T1000 (cell line): ENCODE measurements around the gene S100PBP.

Experiments used
- DNase-seq: peaks from one replicate; lab custom pipeline; 2025; ENCODE audit warnings: mixed read lengths; lab: John Stamatoyannopoulos, UW

Gene S100PBP

DNA sequence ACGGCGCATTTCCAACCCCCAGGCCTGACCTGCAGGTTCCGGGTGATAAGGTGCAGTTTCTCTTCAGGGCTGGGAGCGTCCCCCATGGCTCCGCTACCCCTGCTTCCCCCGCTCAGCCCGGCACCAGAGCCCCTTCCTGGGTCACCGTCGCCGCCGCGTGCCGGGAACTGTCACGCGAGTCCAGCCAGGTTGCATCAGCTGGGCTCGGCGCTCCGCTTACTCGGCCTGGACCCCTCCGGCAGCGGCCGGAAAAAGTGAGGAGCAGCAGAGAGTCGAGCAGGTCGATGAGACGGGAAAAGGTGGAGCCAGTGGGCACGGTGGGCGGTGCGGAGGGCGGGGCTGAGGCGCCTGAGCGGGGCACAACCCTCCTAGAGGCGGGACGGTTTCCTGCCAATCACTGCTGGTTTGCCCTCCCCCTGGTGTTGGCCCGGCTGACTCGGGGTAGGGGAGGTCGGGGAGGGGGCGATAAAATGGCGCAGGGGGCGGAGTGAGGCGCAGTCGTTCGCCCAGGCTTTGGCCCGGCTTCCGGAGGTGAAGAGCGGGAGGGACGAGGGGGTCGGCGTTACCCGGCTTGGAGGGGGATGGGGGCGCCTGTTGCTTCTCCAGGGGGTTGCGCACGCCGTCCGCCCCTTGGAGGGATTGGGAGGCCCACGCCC is at the start of gene S100PBP, which contains the start of gene YARS1:
TSS of gene S100PBP (plus strand) at position 495 of the 656 bp plus-strand sequence. CDS start 8,447 bp downstream, outside the sequence.
TSS of gene YARS1 (minus strand) at position 200 of the 656 bp plus-strand sequence. CDS start at position 86, 114 bp downstream.
- DNase-seq, result peak; percentile 98

DNA sequence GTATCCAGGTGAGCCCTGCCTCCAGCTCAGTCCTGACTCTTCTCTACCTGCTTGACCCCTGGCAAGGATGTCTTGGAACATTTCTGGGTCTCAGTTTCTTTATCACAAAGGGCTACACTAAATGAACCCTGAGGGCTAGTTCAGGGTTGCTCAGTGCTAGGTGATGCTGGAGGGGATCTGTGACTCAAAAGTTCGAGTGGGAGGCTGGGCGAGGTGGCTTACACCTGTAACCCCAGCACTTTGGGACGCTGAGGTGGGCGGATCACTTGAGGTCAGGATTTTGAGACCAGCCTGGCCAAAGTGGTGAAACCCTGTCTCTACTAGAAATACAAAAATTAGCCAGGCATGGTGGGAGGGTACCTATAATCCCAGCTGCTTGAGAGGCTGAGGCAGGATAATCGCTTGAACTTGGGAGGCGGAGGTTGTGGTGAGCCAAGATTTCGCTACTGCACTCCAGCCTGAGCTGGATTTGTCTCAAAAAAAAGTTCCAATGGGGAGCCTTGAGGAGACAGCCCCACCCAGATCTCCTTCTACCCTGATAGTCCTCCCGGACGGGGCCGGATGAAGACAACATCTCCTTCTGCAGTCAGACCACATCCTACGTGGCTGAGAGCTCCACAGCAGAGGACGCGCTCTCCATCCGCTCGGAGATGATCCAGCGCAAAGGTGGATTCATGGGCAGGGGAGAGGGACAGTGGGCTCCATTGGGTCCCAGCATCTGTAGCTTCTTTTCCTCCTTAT is 49.2 kb upstream of the S100PBP start:
- no peak for DNase-seq

DNA sequence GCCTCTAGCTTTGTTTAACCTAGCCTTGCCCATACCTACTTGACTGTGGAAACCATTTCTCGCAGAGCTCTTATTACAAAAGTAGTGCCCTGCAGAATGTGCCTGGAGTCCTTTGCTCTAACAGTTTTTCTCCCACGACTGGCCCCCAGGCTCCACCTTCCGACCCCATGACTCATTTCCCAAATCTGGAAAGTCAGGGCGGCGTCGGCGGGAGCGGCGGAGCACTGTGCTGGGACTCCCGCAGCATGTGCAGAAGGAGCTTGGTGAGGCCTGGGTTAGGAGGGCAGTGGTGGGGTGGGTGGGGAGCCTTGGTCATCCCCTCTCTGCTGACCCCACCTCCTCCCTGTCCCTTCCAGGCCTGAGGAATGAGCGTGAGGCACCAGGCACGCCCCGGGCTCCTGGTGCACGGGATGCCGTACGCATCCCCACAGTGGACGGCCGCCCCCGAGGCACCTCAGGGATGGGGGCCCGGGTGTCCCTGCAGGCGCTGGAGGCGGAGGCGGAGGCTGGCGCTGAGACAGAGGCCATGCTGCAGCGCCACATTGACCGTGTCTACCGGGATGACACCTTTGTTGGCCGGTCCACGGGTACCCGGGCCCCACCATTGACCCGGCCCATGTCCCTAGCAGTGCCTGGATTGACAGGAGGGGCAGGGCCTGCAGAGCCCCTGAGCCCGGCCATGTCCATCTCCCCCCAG is 47.8 kb upstream of the S100PBP start:
- DNase-seq, result no peak

DNA sequence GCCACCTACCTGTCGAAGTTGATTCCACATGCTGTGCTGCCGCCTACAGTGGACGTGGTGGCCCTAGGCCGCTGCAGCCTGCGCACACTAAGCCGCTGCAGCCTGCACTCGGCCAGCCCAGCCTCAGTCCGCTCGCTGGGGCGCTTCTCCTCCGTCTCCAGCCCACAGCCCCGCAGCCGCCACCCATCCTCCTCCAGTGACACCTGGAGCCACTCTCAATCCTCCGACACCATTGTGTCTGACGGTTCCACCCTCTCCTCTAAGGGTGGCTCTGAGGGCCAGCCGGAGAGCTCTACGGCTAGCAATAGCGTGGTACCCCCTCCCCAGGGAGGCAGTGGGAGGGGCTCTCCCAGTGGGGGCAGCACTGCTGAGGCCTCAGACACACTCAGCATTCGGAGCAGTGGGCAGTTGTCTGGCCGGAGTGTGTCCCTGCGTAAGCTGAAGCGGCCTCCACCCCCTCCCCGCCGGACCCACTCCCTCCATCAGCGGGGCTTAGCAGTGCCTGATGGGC is 47.2 kb upstream of the S100PBP start:
- DNase-seq, result no peak

DNA sequence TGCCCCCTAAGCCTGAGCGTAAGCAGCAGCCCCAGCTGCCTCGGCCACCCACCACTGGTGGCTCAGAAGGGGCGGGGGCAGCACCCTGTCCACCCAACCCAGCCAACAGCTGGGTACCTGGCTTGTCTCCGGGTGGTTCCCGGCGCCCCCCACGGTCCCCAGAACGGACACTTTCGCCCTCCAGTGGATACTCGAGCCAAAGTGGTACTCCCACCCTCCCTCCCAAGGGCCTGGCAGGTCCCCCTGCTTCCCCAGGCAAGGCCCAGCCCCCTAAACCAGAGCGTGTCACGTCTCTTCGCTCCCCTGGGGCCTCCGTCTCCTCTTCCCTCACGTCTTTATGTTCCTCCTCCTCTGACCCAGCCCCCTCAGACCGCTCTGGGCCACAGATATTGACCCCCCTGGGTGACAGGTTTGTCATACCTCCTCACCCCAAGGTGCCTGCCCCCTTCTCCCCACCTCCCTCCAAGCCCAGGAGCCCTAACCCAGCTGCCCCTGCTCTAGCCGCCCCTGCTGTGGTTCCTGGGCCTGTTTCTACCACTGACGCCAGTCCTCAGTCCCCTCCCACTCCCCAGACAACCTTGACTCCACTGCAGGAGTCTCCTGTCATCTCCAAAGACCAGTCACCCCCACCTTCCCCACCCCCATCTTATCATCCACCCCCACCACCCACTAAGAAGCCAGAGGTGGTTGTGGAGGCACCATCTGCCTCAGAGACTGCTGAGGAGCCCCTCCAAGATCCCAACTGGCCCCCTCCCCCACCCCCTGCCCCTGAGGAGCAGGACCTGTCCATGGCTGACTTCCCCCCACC is 46.5 kb upstream of the S100PBP start:
- DNase-seq, result no peak

DNA sequence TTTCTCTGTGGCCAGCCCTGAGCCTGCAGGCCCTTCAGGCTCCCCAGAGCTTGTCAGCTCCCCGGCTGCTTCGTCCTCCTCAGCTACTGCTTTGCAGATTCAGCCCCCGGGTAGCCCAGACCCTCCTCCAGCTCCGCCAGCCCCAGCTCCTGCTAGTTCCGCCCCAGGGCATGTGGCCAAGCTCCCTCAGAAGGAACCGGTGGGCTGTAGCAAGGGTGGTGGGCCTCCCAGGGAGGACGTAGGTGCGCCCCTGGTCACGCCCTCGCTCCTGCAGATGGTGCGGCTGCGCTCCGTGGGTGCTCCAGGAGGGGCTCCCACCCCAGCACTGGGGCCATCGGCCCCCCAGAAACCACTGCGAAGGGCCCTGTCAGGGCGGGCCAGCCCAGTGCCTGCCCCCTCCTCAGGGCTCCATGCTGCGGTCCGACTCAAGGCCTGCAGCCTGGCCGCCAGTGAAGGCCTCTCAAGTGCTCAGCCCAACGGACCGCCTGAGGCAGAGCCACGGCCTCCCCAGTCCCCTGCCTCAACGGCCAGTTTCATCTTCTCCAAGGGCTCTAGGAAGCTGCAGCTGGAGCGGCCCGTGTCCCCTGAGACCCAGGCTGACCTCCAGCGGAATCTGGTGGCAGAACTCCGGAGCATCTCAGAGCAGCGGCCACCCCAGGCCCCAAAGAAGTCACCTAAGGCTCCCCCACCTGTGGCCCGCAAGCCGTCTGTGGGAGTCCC is 45.7 kb upstream of the S100PBP start:
- DNase-seq, result no peak

DNA sequence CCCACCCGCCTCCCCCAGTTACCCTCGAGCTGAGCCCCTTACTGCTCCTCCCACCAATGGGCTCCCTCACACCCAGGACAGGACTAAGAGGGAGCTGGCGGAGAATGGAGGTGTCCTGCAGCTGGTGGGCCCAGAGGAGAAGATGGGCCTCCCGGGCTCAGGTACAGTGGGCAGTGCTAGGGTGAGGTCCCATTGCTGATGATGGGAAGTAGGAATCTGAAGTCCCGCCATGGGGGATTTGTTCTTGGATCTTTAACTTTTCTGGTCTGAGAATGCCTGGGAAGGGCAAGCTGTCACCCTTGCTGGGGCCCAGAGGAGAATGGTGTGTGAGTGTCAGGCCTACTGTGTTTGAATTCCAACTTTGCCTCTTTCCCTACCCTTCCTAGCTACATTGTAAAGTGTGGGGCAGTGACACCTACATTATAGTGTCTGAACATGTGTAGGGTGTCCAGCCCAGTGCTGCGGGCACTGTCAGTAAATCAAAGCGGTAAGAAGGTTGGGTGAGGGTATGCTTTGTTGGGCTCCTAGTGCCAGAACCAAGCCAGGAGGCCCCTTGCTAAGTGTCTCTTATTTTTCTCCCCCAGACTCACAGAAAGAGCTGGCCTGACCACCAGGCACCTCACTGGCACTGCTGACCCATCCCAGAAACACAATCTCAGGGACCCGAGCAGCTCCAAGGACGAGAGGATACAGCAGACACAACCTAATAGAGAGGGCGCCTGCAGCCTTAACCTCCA is 45.0 kb upstream of the S100PBP start:
- no peak for DNase-seq

DNA sequence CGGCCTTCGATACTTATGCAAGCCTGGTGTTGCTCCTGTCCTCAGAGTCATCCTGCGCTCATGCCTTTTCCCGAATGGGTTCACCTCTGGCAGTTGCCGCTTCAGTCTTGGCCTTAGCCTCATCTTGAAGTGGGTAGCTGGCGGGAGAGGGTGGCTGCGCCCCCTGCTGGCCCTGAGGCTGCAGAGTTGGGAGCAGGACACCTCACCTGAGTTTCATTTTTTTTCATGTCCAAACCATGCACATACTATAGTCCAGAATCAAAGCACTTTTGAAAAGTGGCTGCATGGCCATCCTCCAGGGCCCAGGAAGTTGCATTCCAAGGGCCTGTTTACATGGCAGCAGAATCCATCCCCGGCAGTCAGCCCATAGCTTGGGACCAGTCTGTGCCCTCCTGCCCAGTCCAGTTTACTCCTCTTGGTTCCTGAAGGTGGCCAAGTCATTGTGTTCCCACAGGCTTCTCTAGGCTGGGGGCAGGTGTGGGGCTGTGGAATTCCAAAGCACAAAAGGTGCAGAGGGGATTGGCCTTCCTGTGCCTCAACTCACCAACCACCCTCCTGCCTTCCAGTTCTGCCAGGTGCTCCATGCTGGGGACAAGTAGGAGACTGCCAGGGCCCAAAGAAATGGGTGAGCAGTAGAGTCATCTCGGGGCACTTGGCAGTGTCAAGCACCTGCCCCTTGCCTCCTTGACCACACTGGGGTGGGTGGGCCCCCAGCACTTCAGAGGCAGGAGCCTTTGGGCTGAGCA is 44.3 kb upstream of the S100PBP start:
- DNase-seq, result peak; percentile 42

DNA sequence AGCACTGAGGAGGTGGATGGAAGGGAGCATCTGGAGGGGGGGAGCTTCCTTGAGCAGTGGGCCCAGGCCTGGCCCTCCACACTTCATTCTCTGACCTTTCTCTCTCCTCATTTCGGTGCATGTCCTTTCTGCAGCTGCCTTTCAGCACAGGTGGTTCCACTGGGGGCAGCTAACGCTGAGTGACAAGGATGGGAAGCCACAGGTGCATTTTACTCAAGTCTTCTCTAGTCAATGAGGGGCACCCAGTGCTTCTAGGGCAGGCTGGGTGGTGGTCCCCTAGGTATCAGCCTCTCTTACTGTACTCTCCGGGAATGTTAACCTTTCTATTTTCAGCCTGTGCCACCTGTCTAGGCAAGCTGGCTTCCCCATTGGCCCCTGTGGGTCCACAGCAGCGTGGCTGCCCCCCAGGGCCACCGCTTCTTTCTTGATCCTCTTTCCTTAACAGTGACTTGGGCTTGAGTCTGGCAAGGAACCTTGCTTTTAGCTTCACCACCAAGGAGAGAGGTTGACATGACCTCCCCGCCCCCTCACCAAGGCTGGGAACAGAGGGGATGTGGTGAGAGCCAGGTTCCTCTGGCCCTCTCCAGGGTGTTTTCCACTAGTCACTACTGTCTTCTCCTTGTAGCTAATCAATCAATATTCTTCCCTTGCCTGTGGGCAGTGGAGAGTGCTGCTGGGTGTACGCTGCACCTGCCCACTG is 43.5 kb upstream of the S100PBP start:
- DNase-seq, result no peak

DNA sequence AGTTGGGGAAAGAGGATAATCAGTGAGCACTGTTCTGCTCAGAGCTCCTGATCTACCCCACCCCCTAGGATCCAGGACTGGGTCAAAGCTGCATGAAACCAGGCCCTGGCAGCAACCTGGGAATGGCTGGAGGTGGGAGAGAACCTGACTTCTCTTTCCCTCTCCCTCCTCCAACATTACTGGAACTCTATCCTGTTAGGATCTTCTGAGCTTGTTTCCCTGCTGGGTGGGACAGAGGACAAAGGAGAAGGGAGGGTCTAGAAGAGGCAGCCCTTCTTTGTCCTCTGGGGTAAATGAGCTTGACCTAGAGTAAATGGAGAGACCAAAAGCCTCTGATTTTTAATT is 43.0 kb upstream of the S100PBP start:
- no peak for DNase-seq

DNA sequence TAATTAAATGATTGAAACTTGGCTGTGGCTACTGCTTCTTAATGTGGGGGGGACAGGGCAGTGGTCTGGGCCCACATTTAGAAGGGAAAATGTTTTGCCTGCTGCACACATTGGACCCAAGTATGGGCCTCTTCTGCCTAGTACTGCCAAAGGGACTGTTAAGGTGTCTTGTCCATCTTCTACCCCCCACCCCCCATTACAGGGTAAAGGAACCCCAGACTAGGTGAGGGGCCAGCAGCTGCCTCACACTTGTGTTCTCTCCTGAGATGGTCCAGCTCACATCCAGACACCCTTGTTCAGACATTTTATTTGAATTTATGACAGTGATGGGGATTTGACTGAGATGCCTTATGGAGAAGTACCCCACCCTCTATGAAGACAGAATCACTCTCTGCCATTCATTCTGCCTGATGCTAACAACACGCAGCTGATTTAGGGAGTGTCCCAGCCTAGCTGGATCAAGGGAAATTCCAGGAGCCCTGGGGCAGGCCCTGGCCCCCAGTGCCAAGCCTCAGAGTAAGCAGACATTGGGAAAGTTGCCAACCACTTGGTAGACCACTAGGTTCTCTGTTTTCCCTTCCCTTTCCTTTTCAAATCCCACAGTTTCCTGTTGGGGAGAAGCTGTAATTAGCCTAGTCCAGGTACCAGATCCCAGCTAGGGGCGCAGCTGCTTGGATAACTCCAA is 42.4 kb upstream of the S100PBP start:
- DNase-seq, result no peak

DNA sequence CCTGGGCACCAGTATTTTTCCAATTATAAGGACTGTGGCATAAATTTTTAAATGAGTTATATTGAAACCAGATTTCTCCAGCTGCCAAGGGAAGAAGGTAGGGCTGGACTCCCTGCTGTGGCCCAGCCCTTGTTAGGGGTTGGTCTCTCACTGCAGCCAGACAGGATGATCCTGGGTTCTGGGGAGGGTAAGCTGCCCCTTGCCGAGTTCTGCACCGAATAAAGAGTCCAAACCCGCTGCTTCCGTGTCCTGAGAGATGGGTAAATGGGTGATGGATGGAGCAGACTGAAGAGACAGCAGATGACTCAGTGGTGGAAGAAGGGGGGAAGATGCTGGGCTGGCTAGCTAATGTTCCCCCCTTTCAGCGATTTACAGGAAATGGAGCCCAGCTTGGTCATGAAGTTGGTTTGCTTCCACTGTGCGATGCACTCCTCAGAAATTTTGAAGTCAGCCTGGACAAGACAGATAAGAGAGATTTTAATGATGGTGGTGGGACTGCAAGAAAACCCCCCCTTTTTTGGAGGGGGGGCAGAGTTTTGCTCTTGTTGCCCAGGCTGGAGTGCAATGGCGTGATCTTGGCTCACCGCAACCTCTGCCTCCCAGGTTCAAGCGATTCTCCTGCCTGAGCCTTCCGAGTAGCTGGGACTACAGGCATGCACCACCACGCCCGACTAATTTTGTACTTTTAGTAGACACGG is 41.7 kb upstream of the S100PBP start:
- DNase-seq, result no peak

DNA sequence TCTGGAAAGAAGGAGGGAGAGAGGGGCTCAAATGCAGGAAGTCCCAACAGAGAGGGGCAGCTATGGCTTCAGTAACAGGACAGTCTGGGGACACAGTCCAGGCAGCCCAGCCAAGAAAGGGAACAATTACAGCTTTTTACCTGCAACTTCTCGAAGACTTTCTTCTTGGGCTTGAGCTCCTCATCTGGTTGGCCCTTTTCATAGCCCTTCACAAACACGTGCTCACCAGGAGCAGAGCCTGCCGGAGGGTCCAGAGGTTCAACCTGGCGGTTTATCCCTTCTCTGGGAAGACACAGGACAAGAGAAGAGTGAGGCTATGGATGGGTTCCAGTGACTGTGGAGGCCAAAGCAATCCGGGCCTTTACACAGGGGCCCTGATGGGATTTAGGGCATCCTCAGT is 38.2 kb upstream of the S100PBP start:
- no peak for DNase-seq

DNA sequence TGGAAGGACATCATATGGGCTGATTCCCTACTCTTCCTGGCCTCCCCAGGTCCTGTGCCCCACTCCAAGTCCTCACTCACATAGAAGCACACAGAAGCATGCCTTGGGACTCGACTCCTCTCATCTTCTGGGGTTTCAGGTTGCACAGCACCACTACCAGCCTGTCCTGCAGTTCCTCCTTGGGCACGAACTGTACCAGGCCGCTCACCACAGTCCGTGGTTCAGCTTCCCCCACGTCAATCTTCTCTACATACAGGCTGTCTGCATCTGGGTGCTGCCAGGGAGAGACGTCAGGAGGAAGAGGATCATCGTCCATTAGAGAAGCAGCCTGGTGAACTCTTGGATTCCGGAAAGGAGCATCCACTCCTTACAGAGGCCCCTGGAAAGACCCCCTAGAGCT is 37.4 kb upstream of the S100PBP start:
- DNase-seq, result no peak

DNA sequence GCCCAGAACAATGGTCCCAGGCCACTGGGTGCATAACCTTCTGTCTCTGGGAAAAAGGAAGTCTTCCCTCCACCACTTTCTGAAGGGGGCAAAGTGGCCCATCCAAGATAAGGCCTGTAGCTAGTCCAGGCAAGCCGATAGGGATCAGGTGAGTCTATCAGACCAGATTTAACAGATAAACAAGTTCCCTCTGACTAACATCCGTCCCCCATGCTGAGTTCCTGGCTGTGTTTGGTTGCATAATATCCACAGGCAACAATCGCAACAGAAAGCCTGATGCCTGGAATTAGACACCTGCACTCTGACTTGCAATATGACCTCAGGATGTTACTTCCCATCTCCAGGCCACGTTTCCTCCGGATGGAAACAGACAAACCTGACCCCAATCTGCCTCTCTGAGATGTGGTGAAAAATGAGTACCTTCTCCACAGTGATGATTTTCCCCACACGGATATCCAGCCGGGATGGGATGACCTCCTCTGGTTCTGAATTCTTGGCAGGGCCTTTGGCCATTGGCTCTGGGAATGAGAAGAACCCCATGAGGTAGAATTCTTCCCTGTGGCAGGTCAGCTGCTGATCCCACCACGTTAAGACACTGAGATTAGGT is 36.7 kb upstream of the S100PBP start:
- no peak for DNase-seq

DNA sequence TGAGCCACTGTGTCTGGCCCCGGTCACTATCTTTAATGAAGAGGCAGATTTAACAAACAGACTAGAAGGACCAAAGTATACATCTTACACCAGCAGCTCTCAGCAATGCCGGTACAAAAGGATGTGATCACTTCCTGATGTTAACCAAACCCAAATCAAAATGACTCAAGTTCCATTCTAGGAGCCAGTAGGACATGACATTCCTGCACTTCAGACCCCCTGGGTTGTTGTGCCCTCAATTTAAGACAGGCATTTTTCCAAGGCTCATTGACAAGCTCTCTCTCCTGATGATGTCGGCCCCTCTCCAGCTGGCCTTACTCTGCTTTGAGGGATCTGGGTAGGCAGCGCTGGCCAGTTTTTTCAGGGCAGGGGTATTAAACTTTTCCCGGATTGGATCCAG is 35.4 kb upstream of the S100PBP start:
- no peak for DNase-seq

DNA sequence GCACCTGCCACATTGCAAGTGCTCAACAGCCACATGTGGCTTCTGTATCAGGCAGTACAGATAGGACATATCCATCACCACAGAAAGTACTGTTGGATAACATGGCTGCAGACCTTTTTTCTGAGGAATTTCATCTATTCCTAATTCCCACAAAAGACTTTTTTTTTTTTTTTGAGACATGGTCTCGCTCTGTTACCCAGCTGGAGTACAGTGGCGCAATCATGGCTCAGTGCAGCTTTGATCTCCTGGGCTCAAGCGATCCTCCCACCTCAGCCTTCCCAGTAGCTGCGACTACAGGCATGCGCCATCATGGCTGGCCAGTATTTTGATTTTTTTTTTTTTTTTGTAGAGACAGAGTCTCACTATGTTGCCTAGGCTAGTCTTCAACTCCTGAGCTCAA is 33.6 kb upstream of the S100PBP start:
- DNase-seq, result no peak

DNA sequence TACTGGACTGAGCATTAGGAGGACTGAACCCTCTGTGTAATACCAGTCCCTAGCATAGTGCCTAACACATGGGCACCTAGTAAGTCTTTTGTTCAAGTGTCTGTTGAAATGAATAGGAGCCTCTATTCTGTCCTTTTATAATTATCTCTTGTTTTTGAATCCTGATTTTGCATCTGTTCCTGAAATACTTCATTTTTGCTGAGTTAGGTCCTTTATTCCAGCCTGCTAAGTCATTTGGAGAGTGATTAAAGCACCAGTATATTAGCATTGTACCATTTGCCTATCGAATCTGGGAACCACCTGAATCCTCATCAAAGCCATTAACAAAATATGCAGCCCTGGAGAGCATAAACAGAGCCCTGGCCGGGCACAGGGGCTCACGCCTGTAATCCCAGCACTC is 32.6 kb upstream of the S100PBP start:
- no peak for DNase-seq
